ENCODE results near the gene NGRN.
A peak's percentile ranks its signal among the peaks of the same experiment; 100 is the strongest.
"Not testable (repeated sequence)": the region's sequence is repeated elsewhere in the genome, so short reads cannot be mapped to it uniquely, and the experiment has no call there.

Gene NGRN

GRCh38 chr15:90234096-90234988 is 31.1 kb upstream of the NGRN start, which contains the start of gene GDPGP1:
GDPGP1 (plus strand) TSS chr15:90234209; CDS start chr15:90240909, 6,700 bp downstream.
- no peak for DNase-seq (ENCODE audit: low read depth in 3 of 3)

GRCh38 chr15:90239371-90239770 is 26.1 kb upstream of the NGRN start:
- no peak for DNase-seq (ENCODE audit: low read depth in 3 of 3)

- no peak for DNase-seq (ENCODE audit: low read depth in 3 of 3)
These were observed 24.6 kb upstream of the NGRN start for GRCh38 chr15:90240856-90241255.

GRCh38 chr15:90241343-90242192 is 23.9 kb upstream of the NGRN start:
- no peak for DNase-seq (ENCODE audit: low read depth in 3 of 3)

GRCh38 chr15:90243943-90244639 is 21.4 kb upstream of the NGRN start:
- DNase-seq (ENCODE audit: low read depth in 3 of 3), result no peak

- DNase-seq (ENCODE audit: low read depth in 3 of 3), result no peak
These were observed 16.7 kb upstream of the NGRN start for GRCh38 chr15:90248789-90249202.

- peak; percentile 70 to 72 (median 70) for DNase-seq (ENCODE audit: low read depth in 3 of 3)
These were observed 16.1 kb upstream of the NGRN start, which contains the start of gene TTLL13 for GRCh38 chr15:90249203-90249863. TTLL13 (plus strand) TSS chr15:90249556; CDS start chr15:90250631, 1,075 bp downstream.

- DNase-seq (ENCODE audit: low read depth in 3 of 3), result no peak
These were observed 7.7 kb upstream of the NGRN start for GRCh38 chr15:90257776-90258175.

- DNase-seq (ENCODE audit: low read depth in 3 of 3), result no peak
These were observed 5.9 kb upstream of the NGRN start for GRCh38 chr15:90259524-90259923.

- DNase-seq (ENCODE audit: low read depth in 3 of 3), result not testable (repeated sequence)
These were observed 4.7 kb upstream of the NGRN start for GRCh38 chr15:90260731-90261130.

- no peak for DNase-seq (ENCODE audit: low read depth in 3 of 3)
These were observed 3.7 kb upstream of the NGRN start for GRCh38 chr15:90261811-90262210.

- DNase-seq (ENCODE audit: low read depth in 3 of 3), result no peak
These were observed 3.0 kb upstream of the NGRN start for GRCh38 chr15:90262426-90262825.

GRCh38 chr15:90264671-90265070 is 801 bp upstream of the NGRN start:
- peak in 2 of 3 donors; percentile 2 to 11 for DNase-seq (ENCODE audit: low read depth in 3 of 3)

GRCh38 chr15:90266061-90266431 is 574 bp downstream of the NGRN start:
- DNase-seq (ENCODE audit: low read depth in 3 of 3), result peak; percentile 12 to 44 (median 14)

- no peak for DNase-seq (ENCODE audit: low read depth in 3 of 3)
These were observed 1.0 kb downstream of the NGRN start for GRCh38 chr15:90266485-90266884.

- no peak for DNase-seq (ENCODE audit: low read depth in 3 of 3)
These were observed 2.9 kb downstream of the NGRN start for GRCh38 chr15:90268415-90268814.

- no peak for DNase-seq (ENCODE audit: low read depth in 3 of 3)
These were observed 5.2 kb downstream of the NGRN start for GRCh38 chr15:90270502-90271150.

- no peak for DNase-seq (ENCODE audit: low read depth in 3 of 3)
These were observed 6.1 kb downstream of the NGRN start for GRCh38 chr15:90271459-90272166.

GRCh38 chr15:90278467-90278866 is 13.0 kb downstream of the NGRN start:
- DNase-seq (ENCODE audit: low read depth in 3 of 3), result not testable (repeated sequence)

GRCh38 chr15:90280743-90281142 is 15.3 kb downstream of the NGRN start:
- not testable (repeated sequence) for DNase-seq (ENCODE audit: low read depth in 3 of 3)
